IPS-20b (cell line): ENCODE results near the gene ACRV1.
"Not testable (repeated sequence)": the region's sequence is repeated elsewhere in the genome, so short reads cannot be mapped to it uniquely, and the experiment has no call there.

ENCODE experiments used
- H3K27ac ChIP-seq: one replicate; pipeline ENCODE4 v1.5.1; 2013; ENCODE audit warnings: low read length
- H3K27me3 ChIP-seq: 2 replicates; pipeline ENCODE4 v1.6.1; 2013; ENCODE audit warnings: mild to moderate bottlenecking, low read length, inconsistent platforms; ENCODE audit not compliant: insufficient read depth
- H3K36me3 ChIP-seq: 2 replicates; pipeline ENCODE4 v1.6.1; 2013; ENCODE audit warnings: low read depth, mild to moderate bottlenecking, inconsistent platforms, low read length, moderate library complexity; ENCODE audit not compliant: insufficient read depth
- H3K4me1 ChIP-seq: 2 replicates; pipeline ENCODE4 v1.6.1; 2013; ENCODE audit warnings: mild to moderate bottlenecking, control low read depth, inconsistent platforms, low read length, moderate library complexity; ENCODE audit not compliant: insufficient read depth
- H3K4me3 ChIP-seq: 2 replicates; pipeline ENCODE4 v1.5.1; 2013; ENCODE audit warnings: mild to moderate bottlenecking, low read length, inconsistent platforms
- H3K9ac ChIP-seq: 2 replicates; pipeline ENCODE4 v1.6.1; 2013; ENCODE audit warnings: low read depth, mild to moderate bottlenecking, inconsistent platforms, low read length, moderate library complexity
- H3K9me3 ChIP-seq: 2 replicates; pipeline ENCODE4 v1.6.1; 2013; ENCODE audit warnings: mild to moderate bottlenecking, low read depth, low read length, inconsistent platforms; ENCODE audit not compliant: insufficient read depth

The ACRV1 gene, protein sequence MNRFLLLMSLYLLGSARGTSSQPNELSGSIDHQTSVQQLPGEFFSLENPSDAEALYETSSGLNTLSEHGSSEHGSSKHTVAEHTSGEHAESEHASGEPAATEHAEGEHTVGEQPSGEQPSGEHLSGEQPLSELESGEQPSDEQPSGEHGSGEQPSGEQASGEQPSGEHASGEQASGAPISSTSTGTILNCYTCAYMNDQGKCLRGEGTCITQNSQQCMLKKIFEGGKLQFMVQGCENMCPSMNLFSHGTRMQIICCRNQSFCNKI

DNA sequence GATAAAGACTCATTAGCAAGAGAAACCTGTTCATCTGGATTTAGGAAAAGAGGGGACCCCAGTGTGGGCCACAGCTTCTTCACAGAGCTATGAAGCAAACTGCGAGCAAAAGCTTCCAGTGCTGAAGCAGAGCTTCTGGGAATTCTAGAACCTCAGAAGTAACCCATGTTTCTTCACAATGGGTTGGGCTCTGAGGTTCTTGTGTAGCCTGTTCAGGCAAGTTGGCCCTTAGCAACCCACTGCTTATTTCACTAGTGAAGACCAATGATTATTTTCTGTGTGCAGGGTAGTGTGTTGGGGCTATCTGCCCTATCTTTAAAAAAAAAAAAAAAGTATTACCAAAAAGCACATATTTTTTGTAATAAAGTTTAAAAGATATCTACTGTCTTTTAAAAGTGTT is at the start of gene ACRV1:
Gene ACRV1 (minus strand): TSS at position 101 of the 400 bp plus-strand sequence. CDS start 67 bp downstream, at position 34.
- peaks cover 43% of the 10 kb centered on the region for H3K36me3 ChIP-seq

GRCh38 chr11:125728969-125729368 is 48.3 kb upstream of the ACRV1 start:
- Histone ChIP-seq H3K9ac (no peak overlapping the region), H3K27ac (no peak overlapping the region), H3K27me3 (no peaks in the 10 kb centered on the region), H3K4me3 (no peak overlapping the region), H3K4me1 (no peaks in the 10 kb centered on the region), H3K36me3 (no peaks in the 10 kb centered on the region), H3K9me3 (no peaks in the 10 kb centered on the region)

More for the DNA sequence above, at the start of gene ACRV1:
- Histone ChIP-seq H3K9me3 (no peaks in the 10 kb centered on the region), H3K4me1 (peaks cover 7% of the 10 kb centered on the region; the same call in 1 of the 2 replicates), H3K9ac (no peak within 1 kb of the TSS), H3K4me3 (no peak within 1 kb of the TSS), H3K27ac (no peak within 1 kb of the TSS), H3K27me3 (no peaks in the 10 kb centered on the region)

DNA sequence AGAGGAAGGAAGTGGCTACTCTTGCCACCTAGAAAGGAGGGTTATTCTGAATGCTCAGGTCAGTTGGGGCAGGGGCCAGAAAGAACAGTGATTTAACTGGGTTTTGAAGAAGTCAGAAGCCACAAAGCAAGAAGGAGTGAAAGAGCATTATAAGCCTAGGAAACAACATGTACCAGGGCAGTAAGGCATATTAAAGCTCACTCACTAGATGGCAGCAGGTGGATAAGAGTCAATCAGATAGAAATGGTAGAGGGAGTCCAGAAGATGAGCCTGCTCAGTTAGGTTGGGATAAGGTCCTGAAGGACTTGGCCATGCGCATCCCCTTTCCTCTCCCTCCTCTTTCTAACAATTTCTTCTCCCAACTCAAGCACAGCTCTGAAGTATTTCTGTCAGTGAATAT is 43.5 kb upstream of the ACRV1 start:
- Histone ChIP-seq H3K27ac (no peak overlapping the region), H3K4me3 (no peak overlapping the region), H3K36me3 (no peaks in the 10 kb centered on the region), H3K27me3 (no peaks in the 10 kb centered on the region), H3K4me1 (no peaks in the 10 kb centered on the region), H3K9ac (no peak overlapping the region), H3K9me3 (no peaks in the 10 kb centered on the region)

DNA sequence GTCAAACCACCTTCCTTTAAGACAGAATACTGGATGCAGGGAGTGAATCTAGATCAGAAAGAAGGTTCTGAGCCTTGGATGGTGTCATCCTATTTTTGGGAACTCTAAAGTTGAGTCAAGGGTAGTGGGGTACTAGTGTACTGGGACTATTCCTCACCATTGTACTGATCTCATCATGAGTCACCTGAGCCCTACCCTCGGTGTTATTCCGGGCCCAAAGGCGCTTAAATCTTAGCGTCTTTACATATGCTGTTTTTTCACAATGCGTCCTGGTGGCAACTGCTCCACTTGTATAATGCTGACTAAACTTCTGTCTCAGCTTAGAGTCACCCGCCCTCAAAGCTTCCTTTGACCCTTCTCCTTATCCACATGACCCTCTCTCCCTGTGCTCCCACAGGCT is 40.1 kb upstream of the ACRV1 start:
- Histone ChIP-seq H3K4me1 (no peaks in the 10 kb centered on the region), H3K36me3 (no peaks in the 10 kb centered on the region), H3K9me3 (no peaks in the 10 kb centered on the region), H3K27me3 (no peaks in the 10 kb centered on the region), H3K9ac (no peak overlapping the region), H3K4me3 (no peak overlapping the region), H3K27ac (no peak overlapping the region)

GRCh38 chr11:125704686-125705085 is 24.0 kb upstream of the ACRV1 start:
- H3K27ac ChIP-seq, H3K4me3 ChIP-seq, H3K9ac ChIP-seq, H3K9me3 ChIP-seq, H3K36me3 ChIP-seq, H3K27me3 ChIP-seq, H3K4me1 ChIP-seq: not testable (repeated sequence)

- Histone ChIP-seq H3K4me1 (peaks cover 10% of the 10 kb centered on the region; the same call in 1 of the 2 replicates), H3K9me3 (no peaks in the 10 kb centered on the region), H3K4me3 (no peak overlapping the region), H3K27ac (no peak overlapping the region), H3K27me3 (no peaks in the 10 kb centered on the region), H3K9ac (no peak overlapping the region), H3K36me3 (no peaks in the 10 kb centered on the region)
Observed at GRCh38 chr11:125701858-125702621, 21.4 kb upstream of the ACRV1 start.

DNA sequence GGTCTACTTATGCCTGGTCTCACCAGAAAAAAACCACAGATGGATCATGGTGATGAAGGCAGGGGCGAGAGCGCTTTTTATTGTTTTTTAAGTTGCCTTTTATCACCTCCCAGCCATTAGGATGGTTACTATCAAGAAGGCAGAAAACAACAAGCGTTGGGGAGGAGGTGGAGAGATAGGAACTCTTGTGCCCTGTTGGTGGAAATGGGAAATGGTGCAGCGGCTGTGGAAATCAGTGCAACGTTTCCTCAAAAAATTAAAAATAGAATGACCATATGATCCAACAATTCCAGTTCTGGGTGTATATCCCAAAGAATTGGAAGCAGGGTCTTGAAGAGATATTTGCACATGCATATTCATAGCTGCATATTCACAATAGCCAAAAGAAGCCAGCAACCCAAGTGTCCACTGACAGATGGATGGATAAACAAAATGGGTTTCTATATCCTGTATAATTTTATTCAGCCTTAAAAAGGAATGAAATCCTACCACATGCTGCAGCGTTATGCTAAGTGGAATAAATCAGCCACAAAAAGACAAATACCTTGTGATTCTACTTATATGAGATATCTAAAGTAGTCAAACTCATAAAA is 20.5 kb upstream of the ACRV1 start:
- no peaks in the 10 kb centered on the region for H3K36me3 ChIP-seq
- H3K9ac ChIP-seq, result no peak overlapping the region
- H3K27me3 ChIP-seq, result no peaks in the 10 kb centered on the region
- peaks cover 10% of the 10 kb centered on the region; the same call in 1 of the 2 replicates for H3K4me1 ChIP-seq
- H3K27ac ChIP-seq, result no peak overlapping the region
- no peaks in the 10 kb centered on the region for H3K9me3 ChIP-seq
- H3K4me3 ChIP-seq, result no peak overlapping the region

DNA sequence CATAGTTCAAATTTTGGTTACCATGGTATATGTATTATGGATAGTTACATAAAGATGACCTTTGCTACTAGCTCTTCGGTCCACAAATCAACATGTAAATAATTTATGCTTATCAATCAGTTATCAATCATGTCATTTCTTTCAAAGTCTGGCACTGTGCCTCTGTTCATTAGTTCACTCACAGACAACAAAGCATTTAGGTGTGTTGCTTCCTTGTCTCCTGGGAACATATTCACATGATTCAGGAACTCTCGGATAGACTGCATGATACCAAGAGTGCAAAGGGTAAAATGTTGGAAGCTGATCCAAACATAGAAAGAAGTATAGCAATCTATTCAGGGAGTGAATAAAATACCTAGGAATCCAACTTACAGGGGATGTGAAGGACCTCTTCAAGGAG is 14.3 kb upstream of the ACRV1 start:
- Histone ChIP-seq H3K4me3 (no peak overlapping the region), H3K27me3 (no peaks in the 10 kb centered on the region), H3K36me3 (no peaks in the 10 kb centered on the region), H3K4me1 (no peaks in the 10 kb centered on the region), H3K9me3 (no peaks in the 10 kb centered on the region), H3K9ac (no peak overlapping the region), H3K27ac (no peak overlapping the region)

DNA sequence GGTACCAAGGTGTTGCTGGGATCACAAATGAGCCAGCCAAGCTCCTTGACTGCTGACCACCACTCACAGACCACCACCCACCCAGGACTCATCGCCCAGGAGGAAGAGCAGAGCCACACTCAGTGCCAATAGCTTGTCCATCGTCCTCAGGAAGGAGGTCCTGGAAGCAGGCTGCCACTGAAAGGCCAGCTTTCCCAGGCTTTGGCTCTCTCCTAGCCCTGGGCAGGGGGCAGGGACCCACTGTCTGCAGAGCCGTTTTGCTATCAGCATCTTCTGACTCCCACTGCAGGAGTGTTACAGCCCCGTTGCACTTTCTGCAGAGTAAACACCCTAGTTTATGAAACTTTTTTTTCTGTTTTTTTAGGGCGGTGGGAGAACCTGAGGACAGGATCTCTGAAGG is 12.2 kb upstream of the ACRV1 start:
- Histone ChIP-seq H3K9ac (no peak overlapping the region), H3K36me3 (no peaks in the 10 kb centered on the region; the same call in 1 of the 2 replicates), H3K9me3 (no peaks in the 10 kb centered on the region), H3K4me1 (no peaks in the 10 kb centered on the region), H3K27ac (no peak overlapping the region), H3K4me3 (no peak overlapping the region), H3K27me3 (no peaks in the 10 kb centered on the region)

- no peak overlapping the region for H3K4me3 ChIP-seq
- peaks cover 6% of the 10 kb centered on the region; the same call in 1 of the 2 replicates for H3K4me1 ChIP-seq
- no peaks in the 10 kb centered on the region; the same call in 1 of the 2 replicates for H3K36me3 ChIP-seq
- H3K27me3 ChIP-seq, result no peaks in the 10 kb centered on the region
- no peak overlapping the region for H3K9ac ChIP-seq
- no peak overlapping the region for H3K27ac ChIP-seq
- H3K9me3 ChIP-seq, result no peaks in the 10 kb centered on the region; the same call in 1 of the 2 replicates
Observed at GRCh38 chr11:125690006-125690405, 9.4 kb upstream of the ACRV1 start.

- no peak overlapping the region for H3K27ac ChIP-seq
- no peak overlapping the region for H3K9ac ChIP-seq
- H3K36me3 ChIP-seq, result no peaks in the 10 kb centered on the region; the same call in 1 of the 2 replicates
- peaks cover 6% of the 10 kb centered on the region; the same call in 1 of the 2 replicates for H3K4me1 ChIP-seq
- no peak overlapping the region for H3K4me3 ChIP-seq
- no peaks in the 10 kb centered on the region for H3K27me3 ChIP-seq
- H3K9me3 ChIP-seq, result no peaks in the 10 kb centered on the region; the same call in 1 of the 2 replicates
Observed at GRCh38 chr11:125689274-125689859, 8.7 kb upstream of the ACRV1 start.
